ENCODE data around the gene CLNK.

CLNK gene

DNA sequence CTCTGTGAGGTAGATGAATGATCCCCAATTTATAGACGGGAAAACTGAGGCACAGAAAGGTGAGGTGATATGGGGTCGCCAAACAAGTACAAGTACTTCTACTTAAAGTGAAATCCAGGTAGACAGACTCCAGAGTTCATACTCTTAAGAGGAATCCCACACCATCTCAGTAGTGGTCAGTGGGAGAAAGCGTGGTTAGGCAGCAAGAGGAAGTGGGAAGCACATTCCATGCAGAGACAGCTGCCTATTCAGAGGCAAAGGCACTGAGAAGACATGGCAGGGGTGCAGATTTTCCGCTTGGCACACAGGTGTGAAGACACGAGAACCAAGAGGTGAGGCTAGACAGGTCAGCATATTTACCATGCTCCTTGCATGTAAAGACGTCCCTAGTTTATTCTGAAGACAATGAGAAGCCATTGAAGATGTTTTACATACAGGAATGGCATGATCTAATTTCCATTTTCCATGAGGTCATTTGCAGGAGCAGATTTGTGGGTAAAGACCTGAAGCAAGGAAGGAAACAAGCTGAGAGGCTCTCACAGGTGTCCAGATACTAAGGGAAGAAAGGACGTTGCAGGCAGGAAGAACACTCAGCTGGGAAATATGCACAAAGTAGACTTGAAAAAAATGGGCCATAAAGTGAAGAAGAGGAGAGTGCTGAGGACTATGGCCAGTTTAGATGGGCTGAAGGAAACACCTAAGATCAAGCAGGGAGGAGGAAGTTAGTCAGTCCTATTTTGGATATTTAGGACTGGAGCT, 17.3 kb upstream of the CLNK start:
- no peak for DNase-seq (ENCODE audit: low read depth in 4 of 4, low spot score in 1 of 4)

DNA sequence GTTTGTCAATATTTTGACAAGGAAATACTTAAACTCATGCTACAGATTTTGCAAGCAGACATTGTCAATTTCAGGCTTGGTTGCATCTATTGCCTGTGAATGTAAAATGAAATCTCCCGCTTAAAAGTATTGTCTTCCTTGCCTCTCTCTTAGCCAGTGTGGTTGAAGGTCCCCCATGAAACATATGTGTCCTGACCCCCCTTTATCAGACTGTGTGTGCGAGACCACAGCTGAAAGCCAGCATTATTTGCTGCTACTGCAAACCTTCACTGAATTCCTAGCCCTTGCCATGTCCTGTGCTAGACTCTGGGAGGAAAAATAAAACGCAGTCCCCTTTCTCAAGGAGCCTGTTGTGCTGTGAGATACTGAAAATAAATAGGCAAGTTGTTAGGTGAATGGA, 16.6 kb upstream of the CLNK start:
- no peak for DNase-seq (ENCODE audit: low read depth in 4 of 4, low spot score in 1 of 4)

DNA sequence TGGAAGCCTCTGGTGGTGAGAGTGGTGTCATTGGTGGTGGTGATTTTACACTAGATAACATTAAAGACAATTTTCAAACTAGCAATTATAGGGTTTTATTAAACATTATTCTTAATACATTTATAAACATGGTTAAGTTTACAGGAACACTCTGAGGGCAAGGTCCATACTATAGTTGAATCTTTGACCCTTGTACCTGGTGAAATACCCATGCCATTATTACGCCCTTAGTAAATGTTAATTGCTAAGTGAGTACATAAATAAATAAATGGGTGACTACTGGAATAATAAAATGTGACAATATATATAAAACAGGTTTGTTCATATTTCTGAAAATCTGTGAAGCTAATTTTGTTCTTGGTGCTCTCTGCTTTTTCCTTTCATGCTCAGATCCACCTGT, 13.6 kb upstream of the CLNK start:
- no peak for DNase-seq (ENCODE audit: low read depth in 4 of 4, low spot score in 1 of 4)

DNA sequence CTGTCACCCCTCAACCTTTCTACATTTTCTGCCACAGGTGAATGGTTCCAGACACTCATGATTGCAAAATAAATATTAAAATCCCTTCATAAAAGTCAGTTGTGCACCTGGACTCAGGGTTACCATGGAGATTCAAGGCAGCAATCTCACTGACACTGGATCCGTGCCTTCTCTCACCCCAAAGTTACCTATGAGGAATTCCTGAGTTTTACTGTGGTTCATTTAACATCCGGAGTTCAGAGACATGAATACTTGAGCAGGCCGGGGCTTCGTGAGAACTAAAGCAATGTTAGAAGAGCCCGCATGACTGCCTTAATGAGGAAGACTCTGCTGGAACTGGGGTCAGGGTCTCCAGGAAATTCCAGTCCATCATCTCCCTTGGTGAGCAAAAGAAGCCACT, 12.5 kb upstream of the CLNK start:
- no peak for DNase-seq (ENCODE audit: low read depth in 4 of 4, low spot score in 1 of 4)

DNA sequence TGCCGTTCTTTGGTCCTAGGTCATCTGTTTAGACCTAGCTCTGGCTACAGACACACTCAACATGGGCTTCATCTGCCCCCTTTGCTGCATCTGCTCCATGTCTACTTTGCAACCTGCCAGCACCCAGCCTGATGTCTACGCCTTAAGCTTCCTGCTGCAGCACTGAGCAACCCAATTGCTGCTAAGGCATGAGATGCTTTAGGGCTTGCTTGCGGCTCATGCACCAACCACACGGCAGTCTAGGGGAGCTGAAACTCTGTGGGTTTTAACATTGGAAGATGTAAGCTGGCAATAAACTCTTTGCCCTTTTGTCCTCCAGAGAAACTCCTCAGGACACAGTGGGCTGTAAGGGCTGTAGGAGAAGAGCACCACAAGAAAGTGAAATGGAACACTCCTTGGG, 11.7 kb upstream of the CLNK start:
- no peak for DNase-seq (ENCODE audit: low read depth in 4 of 4, low spot score in 1 of 4)

DNA sequence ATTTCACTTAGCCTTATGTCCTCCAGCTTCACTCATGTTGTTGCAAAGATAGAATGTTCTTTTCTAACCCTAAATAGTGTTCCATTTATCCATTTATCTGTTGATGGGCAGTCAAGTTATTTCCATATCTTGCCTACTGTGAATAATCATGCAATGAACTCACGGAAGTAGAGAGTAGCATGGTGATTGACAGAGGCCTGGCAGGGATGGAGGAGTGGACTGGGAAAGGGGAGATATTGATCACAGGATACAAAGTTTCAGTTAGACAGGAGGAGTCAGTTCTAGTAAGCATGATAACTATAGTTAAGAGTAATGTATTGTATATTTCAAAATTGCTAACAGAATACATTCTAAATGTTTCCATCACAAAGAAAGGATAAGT, 10.3 kb upstream of the CLNK start:
- DNase-seq (ENCODE audit: low read depth in 4 of 4, low spot score in 1 of 4) = no peak

DNA sequence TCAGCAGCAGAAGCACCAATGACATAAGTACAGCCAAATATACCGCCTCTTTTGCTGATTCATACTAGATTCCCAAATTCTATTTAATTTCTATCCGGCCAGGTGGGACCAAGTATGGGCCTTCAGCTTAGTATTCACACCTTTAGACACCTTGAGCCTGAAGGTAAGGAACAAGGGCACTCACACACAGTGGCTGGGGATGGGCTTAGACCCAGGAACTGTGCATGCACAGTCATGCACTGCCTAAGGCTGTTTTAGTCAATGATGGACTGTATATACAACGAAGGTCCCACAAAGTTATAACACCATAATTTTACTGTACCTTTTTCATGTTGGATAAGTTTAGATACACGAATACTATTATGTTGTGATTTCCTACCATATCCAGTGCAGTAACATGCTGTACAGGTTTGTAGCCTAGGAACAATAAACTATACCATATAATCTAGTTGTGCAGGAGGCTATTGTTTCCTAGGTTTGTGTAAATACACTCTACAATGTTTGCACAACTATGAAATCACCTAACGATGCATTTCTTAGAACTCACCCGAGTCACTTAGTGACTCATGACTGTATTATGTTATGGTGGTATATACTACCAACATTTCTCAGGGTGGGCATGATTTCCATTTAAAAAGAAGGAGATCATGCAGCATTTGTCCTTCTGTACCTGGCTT, 9.7 kb upstream of the CLNK start:
- no peak for DNase-seq (ENCODE audit: low read depth in 4 of 4, low spot score in 1 of 4)

DNA sequence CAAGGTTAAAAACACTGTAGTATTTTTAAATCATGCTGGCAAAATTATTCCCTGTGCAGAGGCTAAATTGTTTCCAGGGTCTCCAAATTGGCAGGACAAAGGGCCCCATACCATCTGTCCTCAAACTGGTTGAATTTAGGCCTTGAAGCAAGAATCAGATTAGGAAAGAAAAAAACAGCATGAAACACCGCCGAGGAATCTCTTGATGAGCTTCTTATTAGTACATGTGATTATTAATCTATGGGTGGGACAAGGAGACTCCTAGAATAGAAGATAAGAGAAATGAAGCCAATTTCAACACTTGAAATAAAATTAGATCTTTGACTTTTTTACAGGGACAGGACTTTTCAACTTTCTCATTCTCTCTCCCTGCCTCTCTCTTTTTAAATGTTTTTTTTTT, 7.1 kb upstream of the CLNK start:
- DNase-seq (ENCODE audit: low read depth in 4 of 4, low spot score in 1 of 4) = no peak

DNA sequence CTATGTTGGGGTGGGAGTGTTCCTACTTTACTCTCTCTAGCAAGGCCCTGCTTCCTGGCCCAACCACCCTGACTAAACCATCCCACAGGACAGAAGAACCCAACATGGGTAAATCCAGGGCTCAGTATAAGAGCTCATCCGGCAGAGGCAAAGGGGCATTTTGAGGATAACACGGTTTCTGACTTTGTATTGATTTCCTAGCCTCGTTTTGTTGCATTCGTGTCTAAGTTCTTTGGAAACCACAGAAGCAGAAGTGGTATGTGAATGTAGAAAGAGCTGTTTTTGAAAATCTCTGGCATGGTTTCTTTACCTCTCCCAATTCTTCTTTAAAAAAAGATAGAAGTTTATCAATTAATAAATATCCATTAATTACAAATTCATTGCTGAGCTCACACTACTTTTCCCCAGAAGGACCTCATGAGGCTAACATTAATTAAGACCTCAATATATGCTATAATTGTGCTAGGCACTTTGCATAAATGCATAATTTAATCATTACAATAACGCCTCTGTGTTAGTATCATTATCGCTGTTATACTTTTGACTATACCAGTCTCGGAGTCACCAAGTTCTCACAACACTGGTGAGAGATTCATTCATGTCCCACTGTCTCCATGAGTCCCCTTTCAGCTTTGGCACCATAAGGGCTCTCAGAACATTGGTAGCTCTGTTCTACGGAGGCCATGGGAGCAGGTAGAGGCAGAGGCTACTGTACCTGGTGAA, 5.8 kb upstream of the CLNK start:
- DNase-seq (ENCODE audit: low read depth in 4 of 4, low spot score in 1 of 4) = no peak

DNA sequence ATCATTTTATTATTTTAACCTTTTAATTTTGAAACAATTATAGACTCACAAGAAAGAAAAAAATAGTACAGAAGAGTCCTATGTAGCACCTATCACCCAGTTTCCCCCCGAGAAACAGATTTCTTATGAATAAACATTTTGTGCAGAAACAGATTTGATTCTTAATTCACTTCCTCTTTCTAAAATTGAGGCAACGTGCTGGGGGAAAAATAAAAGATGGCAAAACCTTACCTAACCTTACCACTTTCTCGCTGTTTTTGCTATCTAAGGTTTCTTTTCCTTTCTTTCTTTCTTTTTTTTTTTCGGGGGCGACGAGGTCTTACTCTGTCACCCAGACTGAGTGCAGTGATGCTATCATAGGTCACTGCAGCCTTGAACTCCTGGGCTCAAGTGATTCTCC, 4.3 kb upstream of the CLNK start:
- DNase-seq (ENCODE audit: low read depth in 4 of 4, low spot score in 1 of 4) = no peak

DNA sequence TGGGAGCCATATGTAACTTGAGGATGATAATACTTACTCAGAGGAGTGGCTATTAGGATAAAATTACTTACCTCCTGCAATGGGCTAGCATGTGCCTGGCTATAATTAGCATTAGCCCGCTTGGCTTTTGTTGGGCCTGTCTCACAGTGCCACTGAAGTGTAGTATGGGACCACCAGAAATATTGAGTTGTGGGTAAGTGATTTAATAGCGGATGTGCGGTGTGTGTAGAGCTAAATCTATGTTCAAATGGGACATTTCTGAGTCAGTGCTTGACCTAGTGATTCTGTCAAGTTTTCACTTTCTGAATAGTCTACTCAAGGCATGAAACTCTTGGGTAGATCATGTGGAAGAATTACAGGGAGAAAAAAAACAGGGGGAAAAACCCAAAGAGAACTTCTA, 3.5 kb upstream of the CLNK start:
- no peak for DNase-seq (ENCODE audit: low read depth in 4 of 4, low spot score in 1 of 4)

DNA sequence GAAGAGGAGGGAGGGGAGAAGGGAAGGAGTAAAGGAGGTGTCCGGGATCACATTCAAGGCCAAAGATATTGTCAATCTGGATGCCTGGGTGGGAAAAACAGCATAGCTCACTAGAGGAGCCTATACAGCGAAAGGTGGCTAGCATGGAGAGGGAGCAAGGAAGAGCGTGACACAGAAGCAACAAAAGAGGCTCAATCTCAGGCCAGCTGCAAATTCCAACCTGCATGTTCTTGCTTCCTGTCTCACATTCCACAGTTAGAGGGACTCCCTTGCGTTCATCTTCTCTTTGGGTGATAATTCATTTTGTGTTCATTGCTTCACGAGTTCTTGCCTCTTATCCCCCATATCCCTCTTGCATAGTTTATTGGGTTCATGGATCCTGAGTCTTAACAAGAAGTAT, 3.0 kb upstream of the CLNK start:
- DNase-seq (ENCODE audit: low read depth in 4 of 4, low spot score in 1 of 4) = no peak

DNA sequence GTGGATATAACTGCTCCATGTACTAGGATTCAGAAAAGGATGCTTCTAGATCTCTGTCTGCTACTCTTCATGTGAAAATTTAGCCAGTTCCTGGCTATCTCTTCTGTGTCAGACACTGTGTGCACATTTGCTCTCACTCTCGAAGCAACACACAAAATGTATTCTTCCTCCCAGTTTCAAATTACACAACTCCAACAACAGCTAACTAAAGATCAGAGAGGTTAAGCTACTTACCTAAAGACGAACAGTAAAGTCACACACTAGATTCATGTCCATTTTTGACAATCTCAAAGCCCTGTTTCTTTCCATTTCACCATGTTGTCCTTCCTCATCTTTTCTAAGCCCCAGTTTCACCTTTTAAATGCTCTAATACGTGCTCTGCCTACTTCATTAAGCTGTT, 2.2 kb downstream of the CLNK start:
- DNase-seq (ENCODE audit: low read depth in 4 of 4, low spot score in 1 of 4) = no peak

DNA sequence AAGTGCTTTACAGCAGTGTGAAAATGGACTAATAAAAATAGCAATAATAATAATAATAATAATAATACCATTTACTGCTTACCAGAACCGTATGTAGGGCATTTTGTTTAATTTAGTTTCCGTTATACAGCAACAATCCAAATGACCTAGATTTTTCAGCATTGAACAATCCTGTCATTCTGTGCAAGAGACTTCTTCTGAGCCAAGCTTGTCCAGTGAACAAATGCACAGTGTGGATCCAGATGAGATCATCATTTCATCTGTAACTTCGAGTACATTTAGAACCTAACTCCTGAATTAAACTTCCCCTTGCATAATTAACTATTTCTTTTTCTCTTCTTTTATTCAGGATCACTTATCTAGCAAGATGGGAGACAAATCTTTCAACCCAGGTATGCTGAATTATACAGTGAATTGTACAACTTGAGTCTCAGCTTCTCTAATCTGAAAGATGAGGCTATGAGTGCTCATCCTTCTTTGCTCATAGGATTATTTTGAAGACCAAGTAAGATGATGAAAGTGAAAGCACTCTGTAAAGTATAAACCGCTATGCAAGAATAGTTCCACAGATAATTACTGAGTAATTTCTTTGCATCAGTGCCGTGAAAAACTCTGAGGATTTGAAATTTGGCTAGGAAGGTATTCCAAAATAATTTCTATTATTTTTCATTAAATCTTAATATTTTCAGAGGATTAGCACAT, 6.6 kb downstream of the CLNK start:
- no peak for DNase-seq (ENCODE audit: low read depth in 4 of 4, low spot score in 1 of 4)

DNA sequence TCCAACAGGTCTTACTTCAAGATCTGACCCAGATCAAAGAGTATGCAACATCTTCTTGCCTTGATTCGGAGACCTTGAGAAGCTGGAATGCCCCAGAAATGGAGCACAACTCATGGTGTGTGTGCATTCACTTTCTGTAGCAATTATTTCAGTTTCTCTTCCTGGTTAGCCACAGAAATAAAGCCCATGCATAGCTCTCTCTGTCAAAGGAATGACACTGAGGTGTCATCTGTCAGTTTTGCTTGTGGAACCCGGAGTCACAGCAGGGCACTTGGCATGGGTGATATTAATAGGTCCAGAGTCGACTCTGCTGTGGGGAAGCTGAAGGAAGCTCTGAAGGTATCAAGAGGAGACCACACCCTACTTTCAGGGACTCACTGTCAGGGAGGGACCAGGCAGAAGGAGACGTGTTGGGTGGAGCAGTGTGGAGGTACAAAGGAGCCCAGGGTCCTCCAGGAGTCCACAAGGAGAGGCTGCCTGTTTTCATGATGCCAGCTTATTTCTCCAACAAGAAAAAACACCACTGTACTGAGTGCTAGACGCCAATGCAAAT, 10.7 kb downstream of the CLNK start:
- DNase-seq (ENCODE audit: low read depth in 4 of 4, low spot score in 1 of 4) = no peak

DNA sequence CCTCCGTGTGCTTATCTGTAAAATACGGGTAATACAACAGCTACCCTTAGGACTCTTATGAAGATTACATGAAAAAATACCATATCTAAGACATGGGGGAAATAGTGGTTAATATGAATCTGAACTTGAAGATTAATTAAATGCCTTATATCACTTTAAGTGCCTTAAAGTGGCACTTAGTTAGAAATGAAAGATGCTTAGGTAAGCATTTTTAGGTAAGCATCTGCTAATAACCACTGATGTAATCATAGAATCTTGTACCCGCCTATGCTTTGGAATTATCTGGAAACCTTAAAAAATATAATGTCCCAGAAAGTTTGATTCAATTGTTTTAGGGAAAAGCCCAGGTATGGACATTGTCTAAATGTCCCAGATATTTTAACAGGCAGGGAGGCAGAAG, 12.2 kb downstream of the CLNK start:
- DNase-seq (ENCODE audit: low read depth in 4 of 4, low spot score in 1 of 4) = no peak

DNA sequence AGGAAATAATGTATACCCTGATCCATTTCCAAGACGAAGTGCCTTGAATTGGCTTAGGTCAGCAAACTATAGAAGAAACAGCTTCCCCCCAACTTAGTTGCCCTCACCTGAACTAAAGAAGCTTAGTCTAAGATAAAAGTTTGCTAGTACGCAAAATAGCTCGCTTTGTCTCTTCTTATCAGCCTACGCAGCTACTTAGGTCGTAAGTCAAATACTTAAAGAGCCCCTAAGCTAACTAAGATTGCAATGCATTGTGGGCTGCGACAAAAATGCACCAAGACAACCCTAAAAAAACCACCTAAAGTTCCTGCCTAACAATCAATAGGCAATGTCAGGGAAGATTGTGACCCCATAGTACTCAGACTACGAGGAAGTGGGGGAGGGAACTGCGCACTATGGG, 12.8 kb downstream of the CLNK start:
- no peak for DNase-seq (ENCODE audit: low read depth in 4 of 4, low spot score in 1 of 4)

DNA sequence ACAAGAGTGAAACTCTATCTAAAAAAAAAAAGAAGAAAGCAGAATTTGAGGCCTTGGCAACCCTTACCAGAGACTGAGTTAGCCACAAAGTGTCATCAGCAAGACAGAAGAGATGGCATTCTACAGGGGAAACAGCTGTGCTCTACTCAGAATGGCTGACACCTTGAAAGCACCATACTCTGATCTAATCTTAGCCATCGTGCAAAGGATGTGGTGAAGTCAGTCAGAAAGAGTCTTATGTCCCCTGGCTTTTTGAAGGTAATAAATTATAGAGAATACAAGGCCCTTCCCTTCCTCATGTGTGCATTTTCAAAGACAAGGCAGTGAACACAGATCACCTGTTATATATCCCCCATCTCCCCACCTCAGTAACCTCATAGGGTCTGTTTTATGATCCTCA, 13.2 kb downstream of the CLNK start:
- no peak for DNase-seq (ENCODE audit: low read depth in 4 of 4, low spot score in 1 of 4)

DNA sequence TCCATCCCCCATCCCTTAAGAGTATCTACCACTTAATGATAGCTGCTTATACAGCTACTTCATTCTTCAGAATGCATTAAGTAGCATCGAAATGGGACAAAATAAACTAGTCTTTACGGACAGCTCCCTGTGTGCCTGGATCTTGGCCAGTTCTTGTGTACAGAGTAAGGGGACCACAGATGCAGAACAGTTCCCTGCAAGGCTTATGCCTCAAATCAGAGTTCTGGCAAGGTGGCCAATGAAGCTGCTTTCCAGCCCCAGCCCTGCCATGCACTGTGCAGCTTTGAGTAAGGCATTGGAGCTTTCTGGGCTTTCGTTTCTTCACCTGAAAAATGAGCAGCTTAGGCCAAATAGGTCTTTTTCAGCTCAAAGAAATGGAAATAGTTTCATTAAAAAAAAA, 14.2 kb downstream of the CLNK start:
- DNase-seq (ENCODE audit: low read depth in 4 of 4, low spot score in 1 of 4) = no peak

DNA sequence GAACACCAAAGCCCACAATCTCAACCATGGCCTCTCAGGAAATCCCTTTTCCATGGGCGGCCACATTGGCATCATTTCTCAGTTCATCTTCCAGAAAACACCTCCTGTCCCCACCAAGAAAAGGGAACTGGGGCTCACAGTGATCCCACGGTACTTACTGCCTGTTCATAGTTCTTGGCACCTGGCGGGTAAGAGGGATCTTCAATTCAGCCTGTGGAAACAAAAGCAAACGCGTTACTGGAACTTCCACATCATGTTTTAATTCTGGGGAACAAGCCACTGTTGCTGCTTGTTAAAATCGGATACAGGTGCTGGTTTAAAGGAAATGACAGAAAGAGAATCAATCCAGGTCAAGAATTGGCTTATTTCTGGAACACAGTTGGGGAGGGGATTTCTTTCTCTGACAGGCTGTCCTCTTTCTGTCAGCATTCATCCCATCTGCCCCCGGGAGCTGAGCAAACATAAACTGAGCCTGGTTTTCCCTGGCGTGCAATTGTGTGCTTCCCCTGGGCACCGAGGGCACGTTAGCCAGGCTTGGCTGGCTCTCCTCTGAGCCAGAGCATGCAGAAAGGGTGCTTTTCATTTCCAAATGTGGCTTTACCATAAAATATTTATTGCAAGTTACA, 16.8 kb downstream of the CLNK start:
- no peak for DNase-seq (ENCODE audit: low read depth in 4 of 4, low spot score in 1 of 4)

DNA sequence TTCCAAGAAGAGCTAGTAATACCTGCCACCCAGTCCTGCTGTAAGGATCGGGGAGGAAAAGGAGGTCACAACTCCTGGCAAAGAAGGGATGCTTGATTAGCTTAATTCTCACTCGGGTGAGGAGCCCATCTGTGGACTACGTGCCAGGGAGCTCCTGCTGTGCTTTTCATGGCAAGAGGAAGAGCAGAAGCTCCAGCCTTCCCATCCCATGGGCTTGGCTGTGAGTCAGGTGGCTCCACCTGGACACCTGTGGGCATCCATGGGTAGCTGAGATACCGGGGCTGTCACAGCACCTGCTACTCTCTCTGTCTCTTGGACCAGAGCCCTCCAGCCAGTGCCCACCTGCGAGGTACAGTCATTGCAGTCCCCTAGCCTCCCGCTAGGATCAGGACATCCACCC, 18.0 kb downstream of the CLNK start:
- no peak for DNase-seq (ENCODE audit: low read depth in 4 of 4, low spot score in 1 of 4)
